HG03095 (cell line): Measurements from ENCODE around the gene SAMD4A.
A peak's percentile ranks its signal among the peaks of the same experiment; 100 is the strongest.
"Not testable (repeated sequence)": the region's sequence is repeated elsewhere in the genome, so short reads cannot be mapped to it uniquely, and the experiment has no call there.

Experiments
- ATAC-seq: cut with Tn5 transposase; IDR thresholded peaks from one replicate; pipeline ENCODE4 v1.9.1; 2021; ENCODE audit warnings: moderate library complexity; ENCODE audit not compliant: unreplicated experiment

Gene SAMD4A

DNA sequence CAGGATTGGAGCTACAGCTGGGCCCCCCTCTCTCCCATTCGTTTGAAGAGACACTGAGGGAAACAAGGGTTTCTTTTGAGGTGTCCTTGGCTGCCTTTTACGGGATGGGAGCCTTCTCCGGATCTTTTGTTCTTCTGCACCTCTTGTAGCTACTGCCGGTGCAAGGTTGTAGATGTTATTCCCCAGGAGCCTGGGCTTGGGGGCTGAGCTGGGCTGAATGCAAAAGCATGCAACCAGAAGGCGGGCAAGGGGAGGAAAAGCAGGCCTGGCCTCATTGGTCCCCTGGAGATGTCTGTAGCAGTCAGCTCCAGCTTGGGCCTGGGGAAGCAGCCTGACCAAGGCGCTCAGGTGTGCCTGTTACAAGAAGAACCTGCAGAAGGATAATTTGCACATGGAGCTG, 225.4 kb downstream of the SAMD4A start:
- no peak for ATAC-seq

DNA sequence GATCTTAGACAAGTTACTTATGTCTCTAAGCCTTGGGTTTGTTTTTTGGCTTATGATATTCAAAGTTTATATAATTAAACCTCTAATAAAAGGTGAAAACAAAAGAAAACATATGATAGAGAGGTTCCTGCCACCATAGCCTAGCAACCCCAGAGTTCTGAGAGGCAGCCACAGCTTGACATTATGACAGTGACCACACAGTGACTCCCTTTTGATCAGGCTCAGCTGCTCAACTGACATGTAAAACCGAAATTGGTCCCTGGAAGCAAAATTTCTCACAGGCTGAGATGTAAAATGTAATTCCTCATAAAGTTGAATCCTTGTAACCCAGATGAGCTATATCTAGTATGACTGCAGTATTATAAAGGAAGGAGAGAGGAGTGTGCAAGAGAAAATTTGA, 227.2 kb downstream of the SAMD4A start:
- no peak for ATAC-seq

DNA sequence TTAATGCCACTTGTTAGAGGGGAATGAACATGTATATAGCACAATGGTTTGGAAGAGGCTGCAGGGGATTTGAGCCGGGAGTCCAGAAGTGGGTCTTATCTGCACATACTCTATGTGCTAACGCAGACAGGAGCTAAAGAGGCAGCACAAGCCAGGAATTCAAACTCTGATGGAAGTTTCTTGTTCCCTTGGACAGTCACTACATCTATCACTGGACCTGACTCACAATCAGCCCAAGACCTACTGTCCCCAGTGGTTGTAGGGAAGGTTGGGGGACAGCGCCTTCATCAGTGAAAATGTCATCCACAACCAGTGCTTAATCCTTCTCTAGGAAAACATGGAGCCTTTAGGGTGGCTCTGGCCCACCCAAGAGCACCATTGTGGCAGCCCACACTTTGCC, 227.9 kb downstream of the SAMD4A start:
- ATAC-seq, result no peak

DNA sequence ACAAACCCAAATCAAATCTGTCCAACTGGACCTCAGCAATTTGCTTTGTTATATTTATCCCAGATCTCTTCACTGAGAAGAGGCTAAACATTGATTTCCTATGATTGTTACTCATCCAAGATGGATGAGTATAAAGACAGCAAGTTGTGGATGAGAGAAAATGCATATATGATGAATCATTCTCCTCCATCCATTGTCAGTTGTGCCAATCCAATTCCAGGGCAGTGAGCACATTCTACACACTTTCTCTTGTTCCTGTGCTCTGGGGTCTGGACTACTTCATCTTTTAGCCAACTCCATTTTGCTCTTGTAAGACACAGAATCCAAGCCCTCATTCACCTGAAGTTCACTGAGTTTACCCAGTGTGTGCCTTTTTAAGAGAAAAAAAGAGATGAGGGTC, 230.0 kb downstream of the SAMD4A start:
- no peak for ATAC-seq

DNA sequence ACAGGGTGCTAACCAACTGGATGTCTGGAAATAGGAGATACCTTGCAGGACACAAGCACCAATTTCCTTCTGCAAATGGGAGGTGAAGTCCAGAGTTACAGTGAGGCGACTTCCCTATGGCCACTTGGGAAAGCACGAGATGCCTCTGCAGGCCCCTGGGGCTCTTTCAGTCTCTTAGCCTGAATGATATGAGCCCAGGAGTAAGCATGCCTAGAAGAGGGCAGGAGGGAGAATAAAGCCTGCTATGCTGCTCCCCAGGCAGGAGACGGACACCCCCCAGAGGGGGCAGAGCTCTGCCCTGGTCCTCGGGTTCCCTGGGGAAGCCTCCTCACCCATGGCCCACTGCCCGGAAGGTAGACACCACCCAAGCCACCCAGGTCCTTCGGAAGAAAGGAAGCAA, 230.6 kb downstream of the SAMD4A start:
- no peak for ATAC-seq

DNA sequence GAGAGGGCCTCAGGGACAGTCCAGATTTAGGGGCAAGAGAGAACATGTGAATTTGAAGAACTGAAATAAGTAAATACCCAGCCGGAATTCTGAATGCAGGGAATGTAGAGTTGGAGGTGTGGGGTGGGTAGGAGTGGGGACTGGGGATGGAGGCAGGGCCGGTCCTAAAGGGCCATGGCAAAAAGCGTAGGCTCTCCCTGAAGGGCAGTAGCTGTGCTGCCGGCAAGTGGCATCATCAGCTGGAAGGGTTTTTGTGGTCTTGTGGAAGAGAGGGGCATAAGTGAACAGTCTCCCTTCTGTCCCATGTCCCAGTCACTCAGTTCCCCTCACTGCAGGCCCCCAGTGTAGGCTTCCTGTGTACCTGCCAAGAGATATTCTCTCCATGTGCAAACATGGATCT, 231.1 kb downstream of the SAMD4A start:
- no peak for ATAC-seq

DNA sequence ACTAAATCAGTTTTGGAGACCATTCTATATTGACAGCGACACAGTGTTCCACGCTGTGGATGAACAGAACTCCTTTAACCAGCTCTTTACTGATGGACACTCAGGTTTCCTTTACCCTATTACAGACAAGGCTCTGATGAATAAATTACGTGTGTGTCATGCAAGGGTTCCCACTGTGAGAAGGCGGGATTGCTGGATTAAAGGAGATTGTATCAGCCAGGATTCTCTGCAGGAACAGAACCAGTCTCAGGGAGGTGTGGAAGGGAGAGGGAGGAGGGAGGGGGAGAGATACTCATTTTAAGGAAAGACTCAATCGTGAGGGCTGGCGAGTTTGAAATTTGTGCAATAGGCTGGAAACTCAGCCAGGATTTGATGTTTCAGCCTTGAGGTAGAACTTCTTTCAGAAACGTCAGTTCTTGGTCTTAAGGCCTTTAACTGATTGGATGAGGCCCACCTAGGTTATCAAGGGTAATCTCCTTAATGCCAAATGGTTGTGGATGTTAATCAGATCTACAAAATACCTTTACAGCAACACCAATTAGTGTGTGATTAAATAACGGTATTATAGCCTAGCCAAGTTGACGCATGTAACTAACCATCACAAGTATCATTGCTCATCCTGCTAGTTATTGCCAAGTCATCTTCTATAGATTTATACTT, 231.7 kb downstream of the SAMD4A start:
- no peak for ATAC-seq

DNA sequence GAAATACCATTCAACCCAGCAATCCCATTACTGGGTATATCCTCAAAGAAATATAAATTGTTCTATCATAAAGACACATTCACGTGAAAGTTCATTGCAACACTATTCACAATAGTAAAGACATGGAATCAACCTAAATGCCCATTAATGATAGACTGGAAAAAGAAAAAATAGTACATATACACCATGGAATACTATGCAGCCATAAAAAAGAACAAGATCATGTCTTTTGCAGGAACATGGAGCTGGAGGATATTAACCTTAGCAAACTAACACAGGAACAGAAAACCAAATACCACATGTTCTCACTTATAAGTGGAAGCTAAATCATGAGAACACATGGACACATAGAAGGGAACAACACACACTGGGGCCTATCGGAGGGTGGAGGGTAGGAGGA, 234.6 kb downstream of the SAMD4A start:
- ATAC-seq, result not testable (repeated sequence)

DNA sequence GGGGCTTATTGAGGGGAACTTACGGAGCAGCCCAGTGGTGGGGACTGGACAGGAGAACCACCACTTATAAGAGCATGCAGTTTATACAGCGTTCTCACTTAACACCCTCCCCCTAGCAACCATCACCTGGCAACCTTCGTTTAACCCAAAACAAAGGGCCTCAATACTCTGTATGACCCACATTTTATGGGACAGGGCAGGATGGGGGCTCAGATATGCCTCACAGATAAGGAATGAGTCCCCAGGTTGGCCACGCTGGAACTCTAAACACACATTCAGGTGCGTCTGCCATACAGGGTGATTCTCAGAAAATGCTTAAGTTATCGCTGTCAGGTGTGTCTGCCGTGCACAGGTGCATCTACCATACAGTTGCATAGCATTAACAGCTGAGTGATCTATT, 236.5 kb downstream of the SAMD4A start:
- no peak for ATAC-seq

DNA sequence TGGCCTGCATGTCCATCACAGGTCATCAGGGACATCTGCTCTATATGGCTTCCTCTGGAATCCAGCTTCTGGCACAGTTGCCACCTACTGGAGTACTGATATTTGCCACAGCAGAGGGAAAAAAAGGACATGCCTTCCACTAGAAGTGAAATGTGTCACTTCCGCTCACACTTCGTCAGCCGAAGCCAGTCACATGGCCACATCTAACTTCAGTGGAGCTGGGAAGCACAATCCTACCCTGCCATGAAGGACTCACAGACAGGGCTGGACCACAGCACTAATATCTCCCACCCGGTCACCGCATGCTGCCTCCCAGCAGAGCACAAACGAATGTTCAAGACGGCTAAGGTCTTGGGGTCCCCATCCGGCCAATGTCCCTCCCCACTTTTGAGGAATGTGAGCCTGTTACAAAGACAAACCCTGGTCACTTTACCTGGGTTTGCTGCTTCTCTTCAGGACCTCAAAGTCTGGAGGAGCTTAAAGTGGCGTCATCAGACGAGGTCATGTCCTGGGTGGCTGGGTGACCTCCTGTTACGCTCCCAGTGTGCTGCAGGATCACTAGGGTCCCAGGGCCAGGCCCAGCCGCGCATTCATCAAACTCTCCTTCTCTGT, 237.1 kb downstream of the SAMD4A start:
- no peak for ATAC-seq

DNA sequence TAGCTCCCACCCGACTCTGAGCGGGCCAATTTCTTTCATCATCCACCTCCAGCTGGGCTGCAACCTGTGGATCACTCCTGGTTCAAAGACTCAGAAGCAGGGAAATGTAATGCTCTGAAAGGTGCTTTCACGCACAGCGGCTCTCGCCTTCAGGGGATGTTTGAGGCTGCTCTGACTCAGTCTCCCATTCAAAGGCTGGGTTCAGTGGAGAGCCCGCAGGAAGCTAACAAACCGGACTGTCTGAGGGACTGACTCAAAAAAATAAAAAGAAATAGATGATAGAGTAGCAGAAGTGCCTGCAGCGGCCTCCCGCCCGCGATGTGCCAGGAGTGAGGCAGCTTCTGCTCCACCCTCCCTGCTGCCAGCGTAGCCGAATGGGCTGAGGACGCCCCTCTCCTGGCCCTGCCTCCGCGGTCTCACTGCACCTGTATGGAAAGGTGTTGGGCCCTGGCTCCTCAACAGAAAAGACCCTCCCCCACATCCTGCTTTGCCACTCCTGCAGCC, 237.7 kb downstream of the SAMD4A start:
- no peak for ATAC-seq

DNA sequence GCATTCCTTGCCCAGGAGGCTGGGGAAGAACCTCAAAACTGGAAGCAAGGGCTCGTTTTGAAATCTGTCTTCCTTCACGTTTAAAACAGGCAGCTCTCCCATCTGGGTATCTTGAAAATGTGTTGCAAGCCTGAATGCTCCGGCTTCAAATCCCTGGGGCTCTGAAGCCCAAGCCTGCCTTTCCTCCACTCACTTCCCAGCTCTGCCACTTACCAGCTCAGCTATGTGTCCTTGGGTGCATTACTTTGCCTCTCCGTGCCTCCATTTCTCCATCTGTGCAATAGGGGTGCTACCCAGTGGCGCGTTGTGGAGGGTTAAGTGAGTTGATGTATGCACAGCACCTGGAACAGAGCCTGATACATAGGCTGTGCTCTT, 238.1 kb downstream of the SAMD4A start:
- no peak for ATAC-seq

DNA sequence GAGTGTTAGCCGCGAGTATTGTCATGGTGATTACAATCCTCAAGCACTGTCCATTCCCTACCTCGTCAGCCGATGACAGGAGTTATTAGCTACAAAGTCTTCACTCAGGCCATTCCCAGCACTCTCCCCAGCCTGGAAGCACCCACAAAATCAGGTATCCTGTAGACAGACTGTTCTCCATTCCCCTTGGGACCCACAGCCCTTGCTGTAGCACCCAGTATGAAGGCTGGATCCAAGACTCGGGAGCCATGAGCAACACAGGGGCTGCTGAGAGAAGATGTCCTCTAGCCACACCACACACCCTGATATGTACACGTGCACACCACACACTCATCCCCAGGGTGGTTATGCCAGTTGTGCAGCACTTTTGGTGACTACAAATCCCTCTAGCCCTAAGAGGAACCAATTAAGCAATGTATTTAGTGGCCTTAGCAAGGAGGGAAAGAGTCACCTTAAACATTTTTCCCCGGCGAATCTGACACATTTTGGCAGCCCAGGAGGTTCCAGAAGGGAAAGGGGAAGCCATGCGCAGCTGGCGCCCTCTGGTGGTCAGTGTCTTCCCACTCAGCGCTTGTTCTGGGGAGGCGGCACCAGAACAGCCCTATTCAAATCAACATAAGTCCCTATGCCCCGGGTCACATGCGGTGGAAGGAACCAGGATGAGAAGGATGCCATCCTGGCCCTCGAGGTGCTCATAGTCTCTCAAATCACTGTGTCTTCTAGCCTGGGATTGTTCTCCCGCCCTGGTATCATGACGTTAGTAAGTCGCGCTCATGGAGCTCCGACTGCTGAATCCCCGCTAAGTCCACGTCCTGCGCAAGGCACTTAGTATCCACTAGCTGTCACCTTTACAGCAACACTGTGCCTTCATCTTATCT, 238.8 kb downstream of the SAMD4A start:
- peak; percentile 50 for ATAC-seq

DNA sequence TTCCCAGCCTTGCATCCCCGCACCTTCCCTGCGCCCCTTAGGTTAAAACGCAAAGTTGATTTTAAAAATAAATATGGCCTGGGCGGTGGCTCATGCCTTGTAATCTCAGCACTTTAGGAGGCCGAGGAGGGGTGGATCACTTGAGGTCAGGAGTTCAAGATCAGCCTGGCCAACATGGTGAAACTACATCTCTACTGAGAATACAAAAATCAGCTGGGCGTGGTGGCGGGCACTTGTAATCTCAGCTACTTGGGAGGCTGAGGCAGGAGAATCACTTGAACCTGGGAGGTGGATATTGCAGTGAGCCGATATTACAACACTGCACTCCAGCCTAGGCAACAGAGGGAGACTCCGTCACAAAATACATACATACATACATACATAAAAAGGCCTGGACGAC, 239.7 kb downstream of the SAMD4A start:
- no peak for ATAC-seq

DNA sequence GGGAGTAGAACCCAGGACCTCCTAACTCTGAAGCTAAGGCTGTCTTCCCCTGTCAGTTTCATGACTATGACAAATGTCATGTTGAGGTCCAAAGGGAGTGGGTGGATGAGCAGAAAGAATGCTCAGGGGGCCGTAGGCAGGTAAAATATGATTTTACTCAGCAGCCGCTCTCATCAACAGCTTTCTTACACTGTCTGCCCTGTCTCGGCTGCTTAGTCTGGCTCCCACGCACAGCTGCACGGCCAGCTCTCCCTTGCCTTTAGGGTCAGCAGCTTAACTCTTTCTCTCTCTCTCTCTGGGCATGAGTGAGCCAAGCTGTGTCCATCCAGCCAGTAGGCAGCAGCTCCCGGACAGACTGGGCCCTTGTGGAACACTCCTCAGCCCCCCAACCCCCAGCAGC, 240.5 kb downstream of the SAMD4A start:
- ATAC-seq, result no peak

DNA sequence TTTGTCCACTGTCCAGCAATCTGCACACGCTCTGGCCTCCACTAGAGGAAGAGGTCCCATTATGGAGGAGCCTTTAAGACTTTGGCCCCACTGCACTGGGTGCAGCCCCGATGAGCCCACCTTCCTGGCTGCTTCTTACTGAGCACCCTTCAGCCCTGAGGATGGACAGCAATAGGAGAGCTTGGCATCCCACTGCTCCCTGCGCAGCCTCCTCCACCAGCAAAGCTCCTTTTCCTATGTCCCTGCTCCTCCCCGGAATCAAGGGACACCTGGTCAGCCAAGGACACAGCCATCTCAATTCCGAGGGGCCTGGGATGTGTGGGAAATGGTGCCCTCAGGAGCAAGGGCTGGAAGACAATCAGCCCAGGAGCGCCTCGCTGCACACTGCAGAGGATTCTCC, 241.0 kb downstream of the SAMD4A start:
- no peak for ATAC-seq

DNA sequence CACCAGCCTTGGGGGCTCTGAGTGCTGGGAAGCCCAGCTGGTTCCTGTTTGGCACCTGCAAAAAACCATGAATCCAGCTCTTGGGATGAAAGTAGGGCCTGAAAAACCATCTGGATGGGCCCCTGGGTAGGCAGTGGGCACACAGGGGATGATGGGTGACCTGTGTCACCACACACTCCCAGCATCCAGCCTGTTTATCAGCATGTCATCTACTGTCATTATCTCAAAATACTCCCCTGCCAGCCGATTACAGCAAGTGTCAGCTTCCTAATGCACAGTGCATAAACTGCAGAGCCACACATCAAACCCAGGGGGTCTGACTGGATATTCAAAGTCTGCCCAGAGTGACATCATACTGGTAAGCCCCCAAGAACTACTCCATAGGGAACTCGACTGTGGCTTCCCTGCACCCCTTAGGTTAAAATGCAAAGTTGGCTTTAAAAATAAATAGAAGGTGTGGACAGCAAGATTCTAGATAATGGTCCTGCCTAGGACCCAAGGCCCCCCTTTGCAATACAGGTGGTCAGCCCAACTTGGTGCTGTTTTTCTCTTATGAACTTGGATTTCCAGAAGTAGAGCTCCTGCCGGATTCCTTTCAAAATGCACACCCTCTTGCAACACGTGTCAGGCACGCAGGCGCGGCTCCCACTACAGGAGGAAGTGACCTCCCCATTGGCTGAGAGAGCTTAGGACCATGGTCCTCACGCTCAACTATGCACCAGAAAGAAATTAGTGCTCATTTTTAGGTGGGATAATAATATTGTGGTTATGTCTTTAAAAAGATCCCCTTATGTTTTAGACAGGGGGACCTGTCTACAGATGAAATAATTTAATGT, 241.6 kb downstream of the SAMD4A start:
- no peak for ATAC-seq

DNA sequence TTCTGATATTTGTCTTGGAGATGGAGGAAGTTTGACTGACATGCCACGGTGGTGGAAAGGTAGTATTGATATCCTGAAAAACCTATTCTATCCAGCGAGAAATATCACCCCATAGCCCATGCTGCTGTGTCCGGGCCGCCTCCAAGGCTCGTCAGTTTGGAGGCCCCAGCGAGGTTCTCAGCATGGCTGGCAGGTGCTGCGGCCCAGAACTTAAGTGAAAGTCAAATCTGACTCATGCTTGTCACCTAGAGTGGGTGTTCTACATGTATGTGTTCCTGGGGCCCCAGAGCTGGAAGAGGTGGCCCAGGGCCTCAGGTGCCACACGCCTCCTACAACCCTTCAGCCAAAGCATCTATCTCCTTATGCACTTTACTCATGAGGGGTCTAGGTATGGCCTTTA, 242.8 kb downstream of the SAMD4A start:
- no peak for ATAC-seq

DNA sequence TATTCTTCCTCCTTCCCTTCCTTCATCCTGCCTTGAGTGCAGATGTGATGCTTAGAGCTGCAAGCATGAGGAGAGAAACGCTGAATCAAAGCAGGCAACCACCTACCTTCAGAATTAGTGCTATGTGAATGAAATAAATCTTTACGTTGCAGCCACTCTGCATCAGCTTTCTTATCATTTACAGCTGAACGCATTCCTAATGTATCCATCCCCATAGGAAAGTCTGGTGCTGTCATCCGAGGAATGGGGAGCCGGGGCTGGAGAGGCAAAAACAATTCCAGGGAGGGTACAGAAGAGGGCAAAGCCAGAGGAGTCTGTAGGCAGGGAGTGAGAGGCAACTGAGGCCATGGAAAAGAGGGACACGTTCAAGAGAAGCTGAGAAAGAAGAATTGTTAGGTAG, 245.7 kb downstream of the SAMD4A start:
- no peak for ATAC-seq

DNA sequence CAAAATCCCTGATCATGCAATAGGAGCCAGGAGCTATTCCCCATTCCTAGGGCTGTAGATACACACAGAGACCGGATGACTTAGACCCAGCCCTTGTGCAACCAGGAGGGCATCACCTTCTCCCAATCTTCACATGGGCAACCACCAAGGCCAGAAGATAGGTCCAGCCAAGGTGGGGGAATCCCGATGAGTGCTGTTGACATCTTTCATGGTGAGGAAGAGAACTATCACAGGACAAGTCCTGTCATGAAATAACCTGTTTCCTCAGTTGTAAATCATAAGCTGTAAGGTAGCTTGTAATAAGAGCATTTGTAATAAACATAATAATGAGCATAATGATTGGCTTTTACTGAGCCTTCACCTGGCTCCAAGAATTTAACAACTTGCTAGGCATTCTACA, 246.2 kb downstream of the SAMD4A start:
- no peak for ATAC-seq

DNA sequence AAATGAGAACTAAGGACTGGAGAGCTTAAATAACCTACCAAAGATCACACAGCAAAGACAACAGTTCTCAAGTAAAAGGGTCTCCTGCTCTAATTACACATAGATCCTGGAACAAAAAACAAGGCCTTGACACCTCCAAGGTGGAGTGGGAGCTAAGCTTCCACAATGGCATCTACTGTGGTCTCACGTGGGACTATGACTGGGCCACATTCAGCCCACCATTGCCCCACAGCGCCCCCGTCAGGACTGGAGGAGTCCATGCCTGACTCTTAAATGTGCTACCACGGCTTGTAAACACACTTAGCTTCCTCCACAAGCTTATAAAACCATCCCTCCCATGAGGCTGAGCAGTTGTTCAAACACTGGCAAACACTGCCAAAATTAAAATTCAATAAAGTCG, 247.1 kb downstream of the SAMD4A start:
- no peak for ATAC-seq
